SK-N-SH (cell line): ENCODE data around the gene COL20A1. TPM values are rescaled to one million over a fixed set of nuclear protein-coding genes. Genes with fewer than 3 reads are reported as not detected.
A peak's percentile ranks its signal among the peaks of the same experiment; 100 is the strongest.

Source experiments
- CTCF ChIA-PET: fragments of 300-600, 350-600 bp; formaldehyde crosslinking; extraction: SDS; loops from one replicate; lab custom pipeline; 2021; lab: Yijun Ruan, JAX
- POLR2A ChIA-PET: fragments of 350-600 bp; sonication (Branson Sonifier 250); formaldehyde crosslinking; extraction: SDS; loops from one replicate; lab custom pipeline; 2020; ENCODE audit warnings: antibody characterized with exemption, inconsistent platforms; lab: Yijun Ruan, JAX
- DNase-seq: peaks from one replicate; pipeline ENCODE4 v3.0.0; 2012
- H2AFZ ChIP-seq: fragments of 200-600 bp; sonication (generic); 2 replicates; pipeline ENCODE4 v1.8.1; 2016; ENCODE audit warnings: antibody characterized with exemption, mild to moderate bottlenecking, low read depth
- H3F3A ChIP-seq: fragments of 200-600 bp; sonication (generic); replicated peaks from 2 replicates; pipeline ENCODE3; 2016; ENCODE audit warnings: antibody characterized with exemption, mild to moderate bottlenecking; ENCODE audit not compliant: insufficient read depth
- H3K27ac ChIP-seq, 2 experiments: fragments of 200-500 bp in 1 of 2; fragments of 200-600 bp in 1 of 2; sonication (Bioruptor generic) in 1 of 2; sonication (generic), shearing (Covaris generic) in 1 of 2; 2 replicates each; pipeline versions ENCODE4 v1.5.1 to v1.6.1; 2014 to 2016; ENCODE audit warnings: low read depth in 2 of 2, inconsistent platforms in 1 of 2, low read length in 1 of 2, mild to moderate bottlenecking in 1 of 2, mixed read lengths in 1 of 2
- H3K27me3 ChIP-seq: fragments of 200-600 bp; sonication (generic), shearing (Covaris generic); 2 replicates; pipeline ENCODE4 v1.6.1; 2016; ENCODE audit warnings: mixed run types; ENCODE audit not compliant: insufficient read depth
- H3K36me3 ChIP-seq, 2 experiments: fragments of 200-500 bp in 1 of 2; fragments of 200-600 bp in 1 of 2; sonication (Bioruptor generic) in 1 of 2; sonication (generic) in 1 of 2; replicated peaks in 1 of 2; 2 replicates each; pipeline versions ENCODE3 to v1.5.1; 2014 to 2016; ENCODE audit warnings: low read length in 1 of 2, mild to moderate bottlenecking in 1 of 2; ENCODE audit not compliant: insufficient read depth in 2 of 2, control insufficient read depth in 1 of 2
- H3K4me1 ChIP-seq, 2 experiments: fragments of 200-500 bp in 1 of 2; fragments of 200-600 bp in 1 of 2; sonication (Bioruptor generic) in 1 of 2; sonication (generic), shearing (Covaris generic) in 1 of 2; 2 replicates each; pipeline versions ENCODE4 v1.5.1 to v1.6.1; 2014 to 2016; ENCODE audit warnings: low read depth in 1 of 2, low read length in 1 of 2, mixed run types in 1 of 2; ENCODE audit not compliant: insufficient read depth in 2 of 2, control insufficient read depth in 1 of 2
- H3K4me2 ChIP-seq: fragments of 200-600 bp; sonication (generic), shearing (Covaris generic); 2 replicates; pipeline ENCODE4 v1.6.1; 2017; ENCODE audit warnings: mixed run types
- H3K4me3 ChIP-seq, 2 experiments: fragments of 200-500 bp in 1 of 2; fragments of 200-600 bp in 1 of 2; sonication (Bioruptor generic) in 1 of 2; sonication (generic), shearing (Covaris generic) in 1 of 2; 2 replicates each; pipeline versions ENCODE4 v1.5.1 to v1.8.1; 2014 to 2016; ENCODE audit warnings: low read depth in 2 of 2, inconsistent platforms in 1 of 2, low read length in 1 of 2, mild to moderate bottlenecking in 1 of 2, mixed read lengths in 1 of 2, moderate library complexity in 1 of 2
- H3K79me2 ChIP-seq: fragments of 200-600 bp; sonication (generic); 2 replicates; pipeline ENCODE4 v1.8.1; 2017; ENCODE audit warnings: mild to moderate bottlenecking; ENCODE audit not compliant: insufficient read depth
- H3K9ac ChIP-seq: fragments of 200-600 bp; sonication (generic); 2 replicates; pipeline ENCODE4 v1.6.1; 2017; ENCODE audit warnings: mixed run types
- H3K9me2 ChIP-seq: fragments of 200-600 bp; sonication (generic); 2 replicates; pipeline ENCODE4 v1.6.1; 2017; ENCODE audit warnings: mixed run types
- H3K9me3 ChIP-seq: fragments of 200-600 bp; sonication (generic); 2 replicates; pipeline ENCODE4 v1.6.1; 2017; ENCODE audit warnings: mixed run types, mild to moderate bottlenecking, moderate library complexity
- H4K20me1 ChIP-seq: fragments of 200-600 bp; sonication (generic); 2 replicates; pipeline ENCODE4 v1.6.1; 2017; ENCODE audit warnings: mild to moderate bottlenecking, mixed run types; ENCODE audit not compliant: insufficient read depth
- CHD2 ChIP-seq: fragments of 150-350 bp; IDR thresholded peaks from 2 replicates; pipeline ENCODE4 v1.6.1; 2018; ENCODE audit warnings: low read length; ENCODE audit not compliant: partially characterized antibody
- EP300 ChIP-seq, 2 experiments: IDR thresholded peaks; 2 replicates each; pipeline versions ENCODE4 v1.4.0 to v1.6.1; 2012; ENCODE audit warnings: borderline replicate concordance in 1 of 2, low read depth in 1 of 2, low read length in 1 of 2
- EZH2phosphoT487 ChIP-seq: fragments of 200-600 bp; sonication (generic); IDR thresholded peaks from 2 replicates; pipeline ENCODE4 v1.6.1; 2017; ENCODE audit warnings: low read depth, mixed run types, mild to moderate bottlenecking, antibody characterized with exemption, moderate library complexity, borderline replicate concordance
- FOXJ3 ChIP-seq: sonication (generic); formaldehyde crosslinking; IDR thresholded peaks from 2 replicates; pipeline ENCODE4 v1.5.1; 2020; ENCODE audit warnings: mild to moderate bottlenecking, missing genetic modification reagents
- FOXM1 ChIP-seq: IDR thresholded peaks from 2 replicates; pipeline ENCODE4 v1.4.0; 2012; ENCODE audit warnings: low read depth, mild to moderate bottlenecking
- GABPA ChIP-seq: IDR thresholded peaks from 2 replicates; pipeline ENCODE4 v1.4.0; 2012; ENCODE audit warnings: low read depth, mild to moderate bottlenecking
- JUND ChIP-seq: IDR thresholded peaks from 2 replicates; pipeline ENCODE4 v1.4.0; 2012
- PBX3 ChIP-seq: IDR thresholded peaks from 2 replicates; pipeline ENCODE4; 2012
- RFX5 ChIP-seq: IDR thresholded peaks from 2 replicates; pipeline ENCODE4 v1.6.1; 2012; ENCODE audit warnings: mild to moderate bottlenecking, improper control_type of control experiment, low read length
- RXRA ChIP-seq: IDR thresholded peaks from 2 replicates; pipeline ENCODE4 v1.4.0; 2012; ENCODE audit warnings: low read depth, mild to moderate bottlenecking, borderline replicate concordance
- TAF1 ChIP-seq: IDR thresholded peaks from 2 replicates; pipeline ENCODE4 v1.6.1; 2012; ENCODE audit warnings: low read depth, mild to moderate bottlenecking, low read length, moderate library complexity, borderline replicate concordance
- TEAD4 ChIP-seq: IDR thresholded peaks from 2 replicates; pipeline ENCODE4 v1.4.0; 2012; ENCODE audit warnings: mild to moderate bottlenecking, borderline replicate concordance; ENCODE audit not compliant: insufficient read depth
- WGBS: methylation state at CpG from one replicate; pipeline ENCODE4 v1.1.6; 2017; ENCODE audit warnings: low lambda C conversion rate; 5-methylcytosine and 5-hydroxymethylcytosine counted together
- polyA plus RNA-seq, 3 experiments: library from polyadenylated mRNA; depleted of rRNA; stranded (reverse); fragments of >200 nt; gene quantifications; 2 replicates each; pipeline ENCODE4 v1.2.3, GENCODE V29; 2012
- TF ChIP-seq, protein P1 (sequence below): fragments of 150-350 bp; IDR thresholded peaks from 2 replicates; pipeline ENCODE4 v1.6.1; 2016; ENCODE audit warnings: mild to moderate bottlenecking, low read depth, low read length

COL20A1 gene
- polyA plus RNA-seq, 1 of the 3 experiments (the other 2 are of a cell fraction), result not detected

DNA sequence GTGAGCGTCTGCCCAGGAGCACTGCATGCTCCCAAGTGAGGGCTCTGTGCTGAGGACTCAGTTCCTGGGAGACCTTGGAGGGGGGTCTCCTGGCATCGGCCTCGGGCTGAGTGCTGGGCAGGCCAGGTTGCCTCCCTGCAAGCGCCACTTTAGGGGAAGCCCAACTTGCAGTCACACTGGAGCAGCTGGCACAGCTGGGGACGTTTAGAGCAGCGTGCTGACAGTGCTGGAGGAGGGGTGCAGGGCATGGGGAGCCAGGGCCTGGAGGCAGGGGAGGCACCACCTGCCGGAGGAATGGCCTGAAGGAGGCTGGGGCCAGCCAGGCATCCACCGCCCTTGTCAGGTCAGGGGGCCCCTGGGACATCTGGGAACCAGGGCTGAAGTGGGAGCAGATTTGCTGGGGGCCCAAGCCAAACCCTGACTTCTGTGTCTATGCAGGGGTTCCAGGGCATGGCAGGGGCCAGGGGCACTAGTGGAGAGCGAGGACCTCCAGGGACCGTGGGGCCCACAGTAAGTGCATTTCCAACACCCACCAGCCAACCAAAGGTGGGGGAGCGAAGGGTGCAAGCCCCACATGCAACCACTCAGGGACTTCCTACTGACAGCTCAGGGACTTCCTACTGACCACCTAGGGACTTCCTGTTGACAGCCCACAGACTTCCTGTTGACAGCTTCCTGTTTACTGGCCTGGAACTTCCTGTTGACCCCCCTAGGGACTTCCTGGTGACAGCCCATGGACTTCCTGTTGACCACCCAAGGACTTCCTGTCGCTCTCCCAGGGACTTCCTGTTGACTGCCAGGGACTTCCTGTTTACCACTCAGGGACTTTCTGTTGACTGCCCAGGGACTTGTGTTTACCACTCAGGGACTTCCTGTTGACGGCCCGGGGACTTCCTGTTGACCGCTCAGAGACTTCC is 33.6 kb downstream of the COL20A1 start:
- no peaks in the 10 kb centered on the region for H3K79me2 ChIP-seq
- H3K9me3 ChIP-seq, result no peaks in the 10 kb centered on the region
- CTCF ChIA-PET, result interaction anchor here (3.0 to 4.0 kb wide), 2 partner anchors 17 to 55 kb away, joined by 15 to 19 read pairs; no protein-coding TSS in a partner anchor
- no peaks in the 10 kb centered on the region for H3F3A ChIP-seq
- H3K4me3 ChIP-seq, result no peak overlapping the region
- POLR2A ChIA-PET, result no interaction called here
- no peaks in the 10 kb centered on the region for H4K20me1 ChIP-seq
- no peak overlapping the region for H3K9ac ChIP-seq
- H2AFZ ChIP-seq, result no peak overlapping the region
- H3K4me1 ChIP-seq, result peaks cover 0 to 3% of the 10 kb centered on the region in 2 experiments; a peak in 1 of 4 replicates
- no peak for TF ChIP-seq EZH2phosphoT487
- peak; percentile 23; the same call in 1 of the 2 replicates for TF ChIP-seq GABPA
- TF ChIP-seq RXRA, result no peak
- TF ChIP-seq EP300 (IDR thresholded peaks at IDR 0.05; ENCODE audit: borderline replicate concordance in 1 of 2, low read depth in 1 of 2, low read length in 1 of 2), result no peak
- TF ChIP-seq JUND, result no peak
- TF ChIP-seq, protein P1, sequence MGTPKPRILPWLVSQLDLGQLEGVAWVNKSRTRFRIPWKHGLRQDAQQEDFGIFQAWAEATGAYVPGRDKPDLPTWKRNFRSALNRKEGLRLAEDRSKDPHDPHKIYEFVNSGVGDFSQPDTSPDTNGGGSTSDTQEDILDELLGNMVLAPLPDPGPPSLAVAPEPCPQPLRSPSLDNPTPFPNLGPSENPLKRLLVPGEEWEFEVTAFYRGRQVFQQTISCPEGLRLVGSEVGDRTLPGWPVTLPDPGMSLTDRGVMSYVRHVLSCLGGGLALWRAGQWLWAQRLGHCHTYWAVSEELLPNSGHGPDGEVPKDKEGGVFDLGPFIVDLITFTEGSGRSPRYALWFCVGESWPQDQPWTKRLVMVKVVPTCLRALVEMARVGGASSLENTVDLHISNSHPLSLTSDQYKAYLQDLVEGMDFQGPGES, result no peak
- no peak overlapping the region for H3K4me2 ChIP-seq
- DNase-seq, result no peak
- WGBS, result 56% methylated on average over 8 of the region's 15 CpGs
- H3K27ac ChIP-seq, result no peak overlapping the region
- H3K36me3 ChIP-seq, result no peaks in the 10 kb centered on the region
- H3K9me2 ChIP-seq, result no peaks in the 10 kb centered on the region
- H3K27me3 ChIP-seq, result no peaks in the 10 kb centered on the region; the same call in 1 of the 2 replicates

- ChIA-PET CTCF (interaction anchor here (3.0 to 4.0 kb wide), 2 partner anchors 18 to 55 kb away, joined by 15 to 28 read pairs; no protein-coding TSS in a partner anchor), POLR2A (no interaction called here)
These were observed 34.3 kb downstream of the COL20A1 start for GRCh38 chr20:63327231-63327745.

More at GRCh38 chr20:63327231-63327745, 34.3 kb downstream of the COL20A1 start:
- DNase-seq, result no peak
- Histone ChIP-seq H4K20me1 (no peaks in the 10 kb centered on the region), H3K9me2 (no peaks in the 10 kb centered on the region), H3F3A (no peaks in the 10 kb centered on the region), H3K9ac (no peak overlapping the region), H3K27me3 (no peaks in the 10 kb centered on the region; the same call in 1 of the 2 replicates), H3K4me1 (peaks cover 0 to 3% of the 10 kb centered on the region in 2 experiments; a peak in 1 of 4 replicates), H3K4me2 (no peak overlapping the region), H2AFZ (no peak overlapping the region), H3K79me2 (no peaks in the 10 kb centered on the region), H3K27ac (no peak overlapping the region), H3K4me3 (no peak overlapping the region), H3K9me3 (no peaks in the 10 kb centered on the region), H3K36me3 (no peaks in the 10 kb centered on the region)
- no peak for TF ChIP-seq PBX3
- no peak for TF ChIP-seq TAF1
- no peak for TF ChIP-seq CHD2
- no peak for TF ChIP-seq FOXJ3 (CRISPR knock-in tag)
- no peak for TF ChIP-seq RFX5
- no peak for TF ChIP-seq FOXM1
- no peak for TF ChIP-seq TEAD4
- no peak for TF ChIP-seq RXRA
- WGBS, result 44% methylated on average over 6 of the region's 8 CpGs
